ENCODE data around the gene COL1A1.

Gene COL1A1

GRCh38 chr17:50212121-50212843 is 10.9 kb upstream of the COL1A1 start:
- Histone ChIP-seq H3K9ac (ENCODE audit: low read depth, low read length) (no peak overlapping the region), H3K27ac (ENCODE audit: low read length) (no peak overlapping the region), H3K4me1 (ENCODE audit: insufficient read depth, low read length) (peaks cover 52% of the 10 kb centered on the region), H3K4me3 (ENCODE audit: low read length) (no peak overlapping the region), H3K27me3 (ENCODE audit: insufficient read depth, low read length) (peaks cover 23% of the 10 kb centered on the region; the same call in 1 of the 2 replicates), H3K36me3 (ENCODE audit: insufficient read depth, low read depth, low read length) (no peaks in the 10 kb centered on the region), H3K9me3 (ENCODE audit: insufficient read depth, low read depth, low read length) (no peaks in the 10 kb centered on the region)

- Histone ChIP-seq H3K36me3 (ENCODE audit: insufficient read depth, low read depth, low read length) (no peaks in the 10 kb centered on the region), H3K9me3 (ENCODE audit: insufficient read depth, low read depth, low read length) (no peaks in the 10 kb centered on the region), H3K4me1 (ENCODE audit: insufficient read depth, low read length) (peaks cover 60% of the 10 kb centered on the region), H3K9ac (ENCODE audit: low read depth, low read length) (no peak overlapping the region), H3K27ac (ENCODE audit: low read length) (no peak overlapping the region), H3K27me3 (ENCODE audit: insufficient read depth, low read length) (peaks cover 23% of the 10 kb centered on the region; the same call in 1 of the 2 replicates), H3K4me3 (ENCODE audit: low read length) (no peak overlapping the region)
Measured at GRCh38 chr17:50211249-50212120, 10.1 kb upstream of the COL1A1 start.

GRCh38 chr17:50210240-50211225 is 9.1 kb upstream of the COL1A1 start:
- no peaks in the 10 kb centered on the region for H3K9me3 ChIP-seq (ENCODE audit: insufficient read depth, low read depth, low read length)
- peaks cover 60% of the 10 kb centered on the region for H3K4me1 ChIP-seq (ENCODE audit: insufficient read depth, low read length)
- H3K4me3 ChIP-seq (ENCODE audit: low read length) = peak overlapping the region; percentile 50
- peak overlapping the region; percentile 57; the same call in 1 of the 2 replicates for H3K9ac ChIP-seq (ENCODE audit: low read depth, low read length)
- H3K27ac ChIP-seq (ENCODE audit: low read length) = no peak overlapping the region
- H3K27me3 ChIP-seq (ENCODE audit: insufficient read depth, low read length) = peaks cover 30% of the 10 kb centered on the region; the same call in 1 of the 2 replicates
- no peaks in the 10 kb centered on the region for H3K36me3 ChIP-seq (ENCODE audit: insufficient read depth, low read depth, low read length)

GRCh38 chr17:50209472-50210239 is 8.2 kb upstream of the COL1A1 start:
- peak overlapping the region; percentile 50 for H3K4me3 ChIP-seq (ENCODE audit: low read length)
- H3K27ac ChIP-seq (ENCODE audit: low read length) = no peak overlapping the region
- peaks cover 38% of the 10 kb centered on the region for H3K27me3 ChIP-seq (ENCODE audit: insufficient read depth, low read length)
- peaks cover 60% of the 10 kb centered on the region for H3K4me1 ChIP-seq (ENCODE audit: insufficient read depth, low read length)
- H3K36me3 ChIP-seq (ENCODE audit: insufficient read depth, low read depth, low read length) = no peaks in the 10 kb centered on the region
- no peaks in the 10 kb centered on the region for H3K9me3 ChIP-seq (ENCODE audit: insufficient read depth, low read depth, low read length)
- peak overlapping the region; percentile 57; the same call in 1 of the 2 replicates for H3K9ac ChIP-seq (ENCODE audit: low read depth, low read length)

- Histone ChIP-seq H3K36me3 (ENCODE audit: insufficient read depth, low read depth, low read length) (no peaks in the 10 kb centered on the region), H3K27ac (ENCODE audit: low read length) (no peak overlapping the region), H3K4me3 (ENCODE audit: low read length) (no peak overlapping the region), H3K27me3 (ENCODE audit: insufficient read depth, low read length) (peaks cover 42% of the 10 kb centered on the region), H3K9me3 (ENCODE audit: insufficient read depth, low read depth, low read length) (no peaks in the 10 kb centered on the region), H3K4me1 (ENCODE audit: insufficient read depth, low read length) (peaks cover 60% of the 10 kb centered on the region), H3K9ac (ENCODE audit: low read depth, low read length) (no peak overlapping the region)
Measured at GRCh38 chr17:50209133-50209471, 7.7 kb upstream of the COL1A1 start.

- no peak overlapping the region for H3K27ac ChIP-seq (ENCODE audit: low read length)
- H3K9ac ChIP-seq (ENCODE audit: low read depth, low read length) = no peak overlapping the region
- H3K4me1 ChIP-seq (ENCODE audit: insufficient read depth, low read length) = peaks cover 60% of the 10 kb centered on the region
Measured at GRCh38 chr17:50208611-50209061, 7.2 kb upstream of the COL1A1 start.

GRCh38 chr17:50207792-50208567 is 6.5 kb upstream of the COL1A1 start:
- peaks cover 51% of the 10 kb centered on the region for H3K27me3 ChIP-seq (ENCODE audit: insufficient read depth, low read length)
- H3K9ac ChIP-seq (ENCODE audit: low read depth, low read length) = no peak overlapping the region
- no peaks in the 10 kb centered on the region for H3K36me3 ChIP-seq (ENCODE audit: insufficient read depth, low read depth, low read length)
- H3K4me1 ChIP-seq (ENCODE audit: insufficient read depth, low read length) = peaks cover 54% of the 10 kb centered on the region
- H3K9me3 ChIP-seq (ENCODE audit: insufficient read depth, low read depth, low read length) = no peaks in the 10 kb centered on the region
- no peak overlapping the region for H3K27ac ChIP-seq (ENCODE audit: low read length)
- H3K4me3 ChIP-seq (ENCODE audit: low read length) = no peak overlapping the region

More at GRCh38 chr17:50208611-50209061, 7.2 kb upstream of the COL1A1 start:
- no peaks in the 10 kb centered on the region for H3K36me3 ChIP-seq (ENCODE audit: insufficient read depth, low read depth, low read length)
- peaks cover 45% of the 10 kb centered on the region for H3K27me3 ChIP-seq (ENCODE audit: insufficient read depth, low read length)
- H3K4me3 ChIP-seq (ENCODE audit: low read length) = no peak overlapping the region
- no peaks in the 10 kb centered on the region for H3K9me3 ChIP-seq (ENCODE audit: insufficient read depth, low read depth, low read length)

- peaks cover 54% of the 10 kb centered on the region for H3K4me1 ChIP-seq (ENCODE audit: insufficient read depth, low read length)
- peaks cover 58% of the 10 kb centered on the region for H3K27me3 ChIP-seq (ENCODE audit: insufficient read depth, low read length)
- H3K9ac ChIP-seq (ENCODE audit: low read depth, low read length) = peak overlapping the region; percentile 53; the same call in 1 of the 2 replicates
- H3K36me3 ChIP-seq (ENCODE audit: insufficient read depth, low read depth, low read length) = no peaks in the 10 kb centered on the region
- no peak overlapping the region for H3K27ac ChIP-seq (ENCODE audit: low read length)
- H3K9me3 ChIP-seq (ENCODE audit: insufficient read depth, low read depth, low read length) = no peaks in the 10 kb centered on the region
- peak overlapping the region; percentile 44; the same call in 1 of the 2 replicates for H3K4me3 ChIP-seq (ENCODE audit: low read length)
Measured at GRCh38 chr17:50207315-50207714, 5.9 kb upstream of the COL1A1 start.

- Histone ChIP-seq H3K9ac (ENCODE audit: low read depth, low read length) (peak overlapping the region; percentile 53; the same call in 1 of the 2 replicates), H3K27me3 (ENCODE audit: insufficient read depth, low read length) (peaks cover 63% of the 10 kb centered on the region), H3K36me3 (ENCODE audit: insufficient read depth, low read depth, low read length) (no peaks in the 10 kb centered on the region), H3K9me3 (ENCODE audit: insufficient read depth, low read depth, low read length) (no peaks in the 10 kb centered on the region), H3K4me3 (ENCODE audit: low read length) (peak overlapping the region; percentile 44; the same call in 1 of the 2 replicates), H3K27ac (ENCODE audit: low read length) (no peak overlapping the region), H3K4me1 (ENCODE audit: insufficient read depth, low read length) (peaks cover 49% of the 10 kb centered on the region)
Measured at GRCh38 chr17:50206604-50207293, 5.3 kb upstream of the COL1A1 start.

Data from iPS-20b (cell line).